IMR-90 (cell line): ENCODE results near the gene SLC9C2. TPM values are rescaled to one million over a fixed set of nuclear protein-coding genes. Genes with fewer than 3 reads are reported as not detected.

Experiments used
- ATAC-seq: fragments of 200-7000 bp; cut with Tn5 transposase; 2 replicates; pipeline ENCODE4 v1.9.1; 2020; ENCODE audit warnings: low read depth, mild to moderate bottlenecking, moderate library complexity
- BruUV-seq: library from RNA; stranded (reverse); fragments of 400-500 nt; replicated peaks from 2 replicates; lab custom pipeline; 2021; lab: Mats Ljungman, UMichigan
- CTCF ChIA-PET: fragments of 300-600 bp; formaldehyde crosslinking; extraction: SDS; loops from one replicate; lab custom pipeline; 2021; ENCODE audit warnings: antibody characterized with exemption; lab: Yijun Ruan, JAX
- POLR2A ChIA-PET: fragments of 300-600 bp; sonication (Branson Sonifier 250); formaldehyde crosslinking; loops from one replicate; lab custom pipeline; 2022; ENCODE audit warnings: antibody characterized with exemption; ENCODE audit not compliant: unreplicated experiment; lab: Charles Lee
- DNase-seq: peaks from one replicate; pipeline ENCODE4 v3.0.0; 2013
- H2AFZ ChIP-seq: replicated peaks from 2 replicates; pipeline ENCODE3; 2013; ENCODE audit warnings: low read length, mild to moderate bottlenecking; ENCODE audit not compliant: poor library complexity
- H2AK5ac ChIP-seq: 2 replicates; pipeline ENCODE4 v1.6.1; 2013; ENCODE audit warnings: low read depth, low read length, inconsistent platforms
- H2AK9ac ChIP-seq: replicated peaks from 2 replicates; pipeline ENCODE3; 2013; ENCODE audit warnings: mild to moderate bottlenecking, low read depth, low read length, moderate library complexity; ENCODE audit not compliant: poor library complexity
- H2BK120ac ChIP-seq: 2 replicates; pipeline ENCODE4 v1.6.1; 2013; ENCODE audit warnings: low read depth, low read length, inconsistent platforms
- H2BK15ac ChIP-seq: 3 replicates; pipeline ENCODE4 v1.6.1; 2013; ENCODE audit warnings: low read depth, low read length, inconsistent platforms
- H2BK20ac ChIP-seq: 2 replicates; pipeline ENCODE4 v1.6.1; 2013; ENCODE audit warnings: low read depth, mild to moderate bottlenecking, inconsistent platforms, low read length, moderate library complexity
- H2BK5ac ChIP-seq: 2 replicates; pipeline ENCODE4 v1.6.1; 2013; ENCODE audit warnings: mild to moderate bottlenecking, low read depth, low read length, inconsistent platforms; ENCODE audit not compliant: poor library complexity, severe bottlenecking
- H3K14ac ChIP-seq: replicated peaks from 2 replicates; pipeline ENCODE4 v1.6.1; 2013; ENCODE audit warnings: low read depth, low read length, inconsistent platforms
- H3K18ac ChIP-seq: 2 replicates; pipeline ENCODE4 v1.6.1; 2013; ENCODE audit warnings: low read depth, low read length, control low read depth
- H3K23ac ChIP-seq: 2 replicates; pipeline ENCODE4 v1.6.1; 2013; ENCODE audit warnings: low read depth, low read length, inconsistent platforms
- H3K27ac ChIP-seq: 2 replicates; pipeline ENCODE4 v1.5.1; 2013; ENCODE audit warnings: mild to moderate bottlenecking, control low read depth, low read length; ENCODE audit not compliant: insufficient read depth
- H3K27me3 ChIP-seq: 2 replicates; pipeline ENCODE4 v1.6.1; 2013; ENCODE audit warnings: low read length; ENCODE audit not compliant: control insufficient read depth, insufficient read depth
- H3K36me3 ChIP-seq: 2 replicates; pipeline ENCODE4 v1.6.1; 2013; ENCODE audit warnings: low read length, mixed read lengths; ENCODE audit not compliant: control insufficient read depth, insufficient read depth
- H3K4ac ChIP-seq: 2 replicates; pipeline ENCODE4 v1.6.1; 2013; ENCODE audit warnings: low read depth, low read length, inconsistent platforms
- H3K4me1 ChIP-seq: 2 replicates; pipeline ENCODE4 v1.6.1; 2013; ENCODE audit warnings: low read length, mixed read lengths; ENCODE audit not compliant: control insufficient read depth, insufficient read depth
- H3K4me2 ChIP-seq: 2 replicates; pipeline ENCODE4 v1.6.1; 2013; ENCODE audit warnings: low read depth, mild to moderate bottlenecking, control low read depth, low read length, moderate library complexity
- H3K4me3 ChIP-seq: 2 replicates; pipeline ENCODE4 v1.5.1; 2013; ENCODE audit warnings: low read depth, mild to moderate bottlenecking, control low read depth, low read length, moderate library complexity; ENCODE audit not compliant: insufficient read depth
- H3K56ac ChIP-seq: 2 replicates; pipeline ENCODE4 v1.6.1; 2013; ENCODE audit warnings: low read length, inconsistent platforms; ENCODE audit not compliant: insufficient read depth; ENCODE audit errors: extremely low read depth
- H3K79me1 ChIP-seq, 2 experiments: 2 replicates each; pipeline ENCODE4 v1.6.1; 2013; ENCODE audit warnings: low read length in 2 of 2, inconsistent platforms in 1 of 2, low read depth in 1 of 2
- H3K9ac ChIP-seq: 2 replicates; pipeline ENCODE4 v1.6.1; 2013; ENCODE audit warnings: low read depth, low read length, control low read depth
- H3K9me1 ChIP-seq: 2 replicates; pipeline ENCODE4 v1.6.1; 2013; ENCODE audit warnings: low read length, inconsistent platforms; ENCODE audit not compliant: insufficient read depth
- H3K9me3 ChIP-seq: 2 replicates; pipeline ENCODE4 v1.6.1; 2013; ENCODE audit warnings: low read length; ENCODE audit not compliant: control insufficient read depth, insufficient read depth
- H4K20me1 ChIP-seq: 2 replicates; pipeline ENCODE4 v1.6.1; 2013; ENCODE audit warnings: low read length, inconsistent platforms; ENCODE audit not compliant: insufficient read depth
- H4K5ac ChIP-seq: 2 replicates; pipeline ENCODE4 v1.6.1; 2013; ENCODE audit warnings: mild to moderate bottlenecking, low read depth, low read length, control low read depth
- H4K8ac ChIP-seq, 2 experiments: 2 replicates each; pipeline ENCODE4 v1.6.1; 2013; ENCODE audit warnings: low read depth in 2 of 2, low read length in 2 of 2, control low read depth in 1 of 2, inconsistent platforms in 1 of 2
- H4K91ac ChIP-seq: 2 replicates; pipeline ENCODE4 v1.6.1; 2013; ENCODE audit warnings: low read depth, low read length, inconsistent platforms; ENCODE audit not compliant: insufficient read depth
- ELK1 ChIP-seq: fragments of 150-350 bp; IDR thresholded peaks from 2 replicates; pipeline ENCODE4 v1.6.1; 2016; ENCODE audit warnings: low read depth, mild to moderate bottlenecking, low read length, moderate library complexity, borderline replicate concordance
- FOS ChIP-seq: fragments of 150-350 bp; IDR thresholded peaks from 2 replicates; pipeline ENCODE4 v1.6.1; 2016; ENCODE audit warnings: low read depth, low read length
- MAFK ChIP-seq: IDR thresholded peaks from 2 replicates; pipeline ENCODE4 v1.6.1; 2012; ENCODE audit warnings: low read depth, low read length, improper control_type of control experiment
- WGBS, 2 experiments: methylation state at CpG; one replicate each; pipeline versions ENCODE4 v1.1.5 to v1.1.7; 2013; ENCODE audit warnings: missing lambda C conversion rate in 2 of 2; ENCODE audit not compliant: insufficient read length in 1 of 2; ENCODE audit errors: extremely low coverage in 2 of 2; 5-methylcytosine and 5-hydroxymethylcytosine counted together
- dilution Hi-C: fragments of 300-500 bp; cut with HindIII; formaldehyde crosslinking; loops from one replicate; pipeline ENCODE4 v1.14.3; 2018; ENCODE audit warnings: low sequenced_read_pairs; ENCODE audit not compliant: unreplicated experiment
- in situ Hi-C: fragments of 300-500 bp; cut with MboI; formaldehyde crosslinking; loops from 3 replicates; pipeline ENCODE4 v1.14.3; 2019; ENCODE audit warnings: low sequenced_read_pairs, inconsistent platforms, mixed read lengths
- intact Hi-C: fragments of 100-400 bp; cut with micrococcal nuclease; formaldehyde crosslinking; loops from 2 replicates; pipeline ENCODE4 v1.10.0; 2022
- polyA plus RNA-seq, 3 experiments: library from polyadenylated mRNA; depleted of rRNA; stranded (reverse); fragments of >200 nt; gene quantifications; 2 replicates each; pipeline ENCODE4 v1.2.3, GENCODE V29; 2012; ENCODE audit warnings: low replicate concordance in 1 of 3
- total RNA-seq: library from RNA; depleted of rRNA; stranded (reverse); fragments of >200 nt; gene quantifications from 2 replicates; pipeline ENCODE4 v1.2.3, GENCODE V29; 2012

Gene SLC9C2
- total and polyA plus RNA-seq, 2 of the 4 experiments (the other 2 are of a cell fraction), result not detected

GRCh38 chr1:173507847-173508209 lies 95.0 kb downstream of the SLC9C2 start:
- no peaks in the 10 kb centered on the region; the same call in 1 of the 2 replicates for H3K27me3 ChIP-seq
- no peaks in the 10 kb centered on the region for H3K79me1 ChIP-seq
- no peak overlapping the region for H3K4ac ChIP-seq
- H3K9ac ChIP-seq, result no peak overlapping the region
- no peak overlapping the region for H2AK5ac ChIP-seq
- in situ Hi-C loops, result no loop called here
- H2BK5ac ChIP-seq, result no peak overlapping the region
- H3K18ac ChIP-seq, result no peak overlapping the region
- 71% methylated on average over 3 of the region's 3 CpGs; no CpG with 5 or more reads in 1 of the 2 experiments for WGBS, 2 experiments
- no peak overlapping the region for H4K5ac ChIP-seq
- no peak overlapping the region for H3K14ac ChIP-seq
- POLR2A ChIA-PET, result no interaction called here
- H2BK15ac ChIP-seq, result no peak overlapping the region
- no peak overlapping the region for H2AK9ac ChIP-seq
- H3K23ac ChIP-seq, result no peak overlapping the region
- H3K56ac ChIP-seq, result no peak overlapping the region
- no peak for ATAC-seq
- TF ChIP-seq MAFK (no peak), FOS (no peak), ELK1 (no peak)
- dilution Hi-C loops, result no loop called here
- no peaks in the 10 kb centered on the region for H3K36me3 ChIP-seq
- no peak overlapping the region for H2BK20ac ChIP-seq
- no peak overlapping the region for H4K8ac ChIP-seq
- no peak overlapping the region for H3K4me2 ChIP-seq
- BruUV-seq, result no TSS peak
- H4K20me1 ChIP-seq, result no peaks in the 10 kb centered on the region
- H3K27ac ChIP-seq, result no peak overlapping the region
- H3K4me3 ChIP-seq, result no peak overlapping the region
- no peak overlapping the region for H2AFZ ChIP-seq
- H3K9me1 ChIP-seq, result 0 out of 2 replicates have a peak, but pooled peaks cover 7% of the 10 kb centered on the region
- peaks cover 5% of the 10 kb centered on the region; the same call in 1 of the 2 replicates for H3K4me1 ChIP-seq
- no peaks in the 10 kb centered on the region for H3K9me3 ChIP-seq
- no peak overlapping the region for H4K91ac ChIP-seq
- intact Hi-C loops, result no loop called here
- no peak for DNase-seq
- no peak overlapping the region for H2BK120ac ChIP-seq
- CTCF ChIA-PET, result interaction anchor here (0.6 kb wide), 1 partner anchor 78 kb away, joined by 3 read pairs; no protein-coding TSS in a partner anchor
